ENCODE results near the gene STON1. TPM values are rescaled to one million over a fixed set of nuclear protein-coding genes. Genes with fewer than 3 reads are reported as not detected.

STON1 gene
- total RNA-seq, 4 donors from 2014 or later = 3.6 to 11.2 (median 6.7) TPM

- Histone ChIP-seq H3K4me3 (no peak overlapping the region), H3K27ac (no peak overlapping the region), H3K27me3 (no peaks in the 10 kb centered on the region), H3K36me3 (no peaks in the 10 kb centered on the region), H3K9me3 (no peaks in the 10 kb centered on the region), H3K4me1 (peaks cover 10% of the 10 kb centered on the region)
- DNase-seq (ENCODE audit: low spot score in 2 of 2) = no peak
- WGBS = 76% methylated on average over 4 of the region's 4 CpGs
- TF ChIP-seq CTCF (IDR thresholded peaks at IDR 0.05) (no peak), POLR2A (IDR thresholded peaks at IDR 0.05) (no peak), EP300 (IDR thresholded peaks at IDR 0.05) (no peak), POLR2AphosphoS5 (IDR thresholded peaks at IDR 0.05) (no peak)
Measured at GRCh38 chr2:48568547-48568946, 38.6 kb downstream of the STON1 start.

DNA sequence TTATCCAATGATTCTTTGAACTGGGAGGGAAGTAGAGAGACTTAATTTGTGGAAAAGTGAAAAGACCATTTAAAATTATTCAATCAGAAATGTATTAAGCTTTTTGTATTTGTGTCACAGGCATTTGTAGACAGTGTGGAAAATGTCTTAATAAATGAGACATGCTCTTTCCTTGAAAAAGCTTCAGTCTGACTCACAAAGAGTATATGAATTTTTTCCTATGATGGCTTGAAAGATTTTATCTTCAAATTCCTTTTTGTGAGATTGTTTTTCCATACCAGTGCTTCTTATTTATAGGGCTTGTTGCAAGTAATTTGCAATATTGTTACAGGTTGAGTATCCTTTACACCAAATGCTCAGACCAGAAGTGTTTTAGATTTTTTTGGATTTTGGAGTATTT lies 39.5 kb downstream of the STON1 start:
- Histone ChIP-seq H3K36me3 (no peaks in the 10 kb centered on the region), H3K9me3 (no peaks in the 10 kb centered on the region), H3K4me3 (no peak overlapping the region), H3K27me3 (no peaks in the 10 kb centered on the region), H3K4me1 (peaks cover 10% of the 10 kb centered on the region), H3K27ac (no peak overlapping the region)
- no peak for DNase-seq (ENCODE audit: low spot score in 2 of 2)
- TF ChIP-seq POLR2AphosphoS5 (IDR thresholded peaks at IDR 0.05) (no peak), POLR2A (IDR thresholded peaks at IDR 0.05) (no peak), EP300 (IDR thresholded peaks at IDR 0.05) (no peak), CTCF (IDR thresholded peaks at IDR 0.05) (no peak)

DNA sequence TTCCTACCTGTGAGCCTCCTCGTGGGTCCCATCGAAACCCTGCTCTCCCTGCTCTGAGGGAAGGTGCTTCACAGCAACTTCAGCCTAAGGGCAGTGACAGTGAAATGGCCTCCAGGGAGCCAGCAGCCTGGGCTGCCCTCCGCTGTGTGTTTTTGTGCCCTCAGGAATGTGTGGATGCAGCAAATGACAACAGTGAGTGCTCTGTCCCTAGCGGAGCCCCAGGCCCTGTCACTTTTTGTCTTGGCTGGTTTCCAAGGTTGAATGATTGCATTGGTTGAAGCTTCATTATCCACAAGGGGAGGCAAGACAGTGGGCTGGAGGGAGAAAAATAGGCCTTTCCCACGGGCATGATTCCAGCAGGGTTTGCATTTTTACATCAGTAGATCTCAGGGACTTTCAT lies 42.9 kb downstream of the STON1 start:
- no peak for DNase-seq (ENCODE audit: low spot score in 2 of 2)
- H3K27ac ChIP-seq = no peak overlapping the region
- H3K9me3 ChIP-seq = no peaks in the 10 kb centered on the region
- no peak overlapping the region for H3K4me3 ChIP-seq
- WGBS = 76% methylated on average over 5 of the region's 5 CpGs
- TF ChIP-seq CTCF (IDR thresholded peaks at IDR 0.05) (no peak), EP300 (IDR thresholded peaks at IDR 0.05) (no peak), POLR2A (IDR thresholded peaks at IDR 0.05) (no peak), POLR2AphosphoS5 (IDR thresholded peaks at IDR 0.05) (no peak)
- H3K27me3 ChIP-seq = no peaks in the 10 kb centered on the region
- H3K36me3 ChIP-seq = no peaks in the 10 kb centered on the region
- H3K4me1 ChIP-seq = peaks cover under 1% of the 10 kb centered on the region

DNA sequence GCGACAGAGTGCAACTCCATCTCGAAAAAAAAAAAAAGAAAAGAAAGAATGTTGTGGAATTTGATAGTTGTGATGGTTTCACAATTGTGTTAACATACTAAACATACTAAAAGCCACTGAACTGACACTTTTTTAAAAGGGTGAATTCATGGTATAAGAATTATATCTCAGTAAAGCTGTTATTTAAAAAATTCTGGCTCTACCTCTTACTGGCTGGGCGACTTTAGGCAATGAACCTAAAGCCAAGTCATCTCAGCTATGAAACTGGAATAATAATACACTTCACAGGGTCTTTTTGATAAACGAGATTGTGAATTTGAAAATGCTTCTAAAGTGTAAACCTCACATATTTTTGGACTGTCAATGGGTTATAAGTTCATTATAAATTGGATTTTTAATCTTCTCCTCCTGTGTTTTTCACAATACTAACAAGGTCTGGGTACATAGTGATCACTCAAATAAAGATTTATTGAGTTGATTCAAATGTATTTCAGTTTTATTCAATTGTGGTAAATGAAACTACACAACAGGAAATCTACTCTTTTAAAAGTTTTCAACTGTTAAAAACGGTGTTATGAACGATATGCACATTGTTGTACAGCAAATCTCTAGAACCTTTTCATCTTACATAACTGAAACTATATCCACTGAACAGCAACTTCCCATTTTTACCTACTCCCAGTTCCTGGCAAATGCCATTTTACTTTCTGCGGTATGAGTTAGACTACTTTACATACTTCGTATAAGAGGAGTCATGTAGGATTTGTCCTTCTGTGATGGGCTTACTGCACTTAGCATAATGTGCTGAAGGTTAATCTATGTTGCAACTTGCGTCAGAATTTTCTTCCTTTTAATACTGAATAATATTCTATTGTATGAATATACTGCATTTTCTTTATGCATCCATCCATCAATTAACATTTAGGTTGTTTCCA lies 44.7 kb downstream of the STON1 start:
- Histone ChIP-seq H3K27ac (no peak overlapping the region), H3K36me3 (no peaks in the 10 kb centered on the region), H3K4me1 (no peaks in the 10 kb centered on the region), H3K4me3 (no peak overlapping the region), H3K9me3 (no peaks in the 10 kb centered on the region), H3K27me3 (no peaks in the 10 kb centered on the region)
- TF ChIP-seq EP300 (IDR thresholded peaks at IDR 0.05) = no peak
- no peak for TF ChIP-seq CTCF (IDR thresholded peaks at IDR 0.05)
- TF ChIP-seq POLR2A (IDR thresholded peaks at IDR 0.05) = no peak
- no peak for TF ChIP-seq POLR2AphosphoS5 (IDR thresholded peaks at IDR 0.05)
- 81% methylated on average over 9 of the region's 9 CpGs for WGBS
- no peak for DNase-seq (ENCODE audit: low spot score in 2 of 2)

- Histone ChIP-seq H3K36me3 (no peaks in the 10 kb centered on the region), H3K4me3 (no peak overlapping the region), H3K4me1 (no peaks in the 10 kb centered on the region), H3K9me3 (no peaks in the 10 kb centered on the region), H3K27me3 (no peaks in the 10 kb centered on the region), H3K27ac (no peak overlapping the region)
- no peak for DNase-seq (ENCODE audit: low spot score in 2 of 2)
- TF ChIP-seq CTCF (IDR thresholded peaks at IDR 0.05) (no peak), EP300 (IDR thresholded peaks at IDR 0.05) (no peak), POLR2AphosphoS5 (IDR thresholded peaks at IDR 0.05) (no peak), POLR2A (IDR thresholded peaks at IDR 0.05) (no peak)
- WGBS = 93% methylated on average over 4 of the region's 4 CpGs
Measured at GRCh38 chr2:48578313-48578712, 48.4 kb downstream of the STON1 start.

All from suprapubic skin (tissue), 4 donors.